HepG2 (cell line): Measurements from ENCODE around the gene ACOT6. TPM values are rescaled to one million over a fixed set of nuclear protein-coding genes. Genes with fewer than 3 reads are reported as not detected.
"Not testable (repeated sequence)": the region's sequence is repeated elsewhere in the genome, so short reads cannot be mapped to it uniquely, and the experiment has no call there.

Experiments used
- ATAC-seq: fragments of 200-7000 bp; cut with Tn5 transposase; 3 replicates; pipeline ENCODE4 v1.9.1; 2020; ENCODE audit warnings: mild to moderate bottlenecking, moderate library complexity
- BruUV-seq: library from RNA; stranded (reverse); fragments of 400-500 nt; replicated peaks from 2 replicates; lab custom pipeline; 2021; lab: Mats Ljungman, UMichigan
- CTCF ChIA-PET: fragments of 300-600 bp; formaldehyde crosslinking; extraction: SDS; loops from one replicate; lab custom pipeline; 2021; ENCODE audit warnings: low total read pairs, inconsistent platforms, low intra/inter-chr PET ratio; lab: Yijun Ruan, JAX
- POLR2A ChIA-PET: fragments of 350-600 bp; sonication (Branson Sonifier 250); formaldehyde crosslinking; loops from one replicate; lab custom pipeline; 2020; ENCODE audit warnings: antibody characterized with exemption, inconsistent platforms; lab: Yijun Ruan, JAX
- DNase-seq: peaks from one replicate; pipeline ENCODE4 v3.0.0-alpha.2; 2015; ENCODE audit warnings: low spot score
- FAIRE-seq: peaks from 3 replicates; lab custom pipeline; 2011; peaks lifted over from hg19 to GRCh38; lab: Jason Lieb, UNC
- H2AFZ ChIP-seq: one replicate; pipeline ENCODE4 v1.6.1; 2011; ENCODE audit warnings: low read length, inconsistent platforms
- H3K27ac ChIP-seq: fragments of 300-600 bp; 3 replicates; pipeline ENCODE4 v1.8.0; 2011; ENCODE audit warnings: mixed run types, mild to moderate bottlenecking, mixed read lengths, low read length, inconsistent platforms; ENCODE audit not compliant: insufficient read depth; ENCODE audit errors: extremely low read length
- H3K27me3 ChIP-seq, 2 experiments: fragments of 200-600 bp in 1 of 2; 2 replicates in 1 of 2; 3 replicates in 1 of 2; pipeline versions ENCODE4 v1.6.0 to v1.8.0; 2011; ENCODE audit warnings: low read length in 2 of 2, mild to moderate bottlenecking in 2 of 2, moderate library complexity in 2 of 2, inconsistent platforms in 1 of 2; ENCODE audit not compliant: insufficient read depth in 2 of 2, control insufficient read depth in 1 of 2
- H3K36me3 ChIP-seq, 2 experiments: fragments of 200-600 bp in 1 of 2; replicated peaks in 1 of 2; 2 replicates in 1 of 2; 3 replicates in 1 of 2; pipeline versions ENCODE4 v1.5.1 to v1.8.0; 2011; ENCODE audit warnings: low read length in 2 of 2, inconsistent platforms in 1 of 2; ENCODE audit not compliant: insufficient read depth in 2 of 2, control insufficient read depth in 1 of 2
- H3K4me1 ChIP-seq: 2 replicates; pipeline ENCODE4 v1.5.1; 2012; ENCODE audit warnings: low read length, inconsistent platforms; ENCODE audit not compliant: insufficient read depth
- H3K4me2 ChIP-seq: 2 replicates; pipeline ENCODE4 v1.6.0; 2011; ENCODE audit warnings: low read depth, low read length, inconsistent platforms
- H3K4me3 ChIP-seq, 3 experiments: fragments of 200-600 bp in 1 of 3; sonication (generic), shearing (Covaris generic) in 1 of 3; replicated peaks in 1 of 3; 2 replicates each; pipeline ENCODE4 v1.5.1; 2011 to 2016; ENCODE audit warnings: low read length in 3 of 3, inconsistent platforms in 2 of 3, low read depth in 2 of 3, mild to moderate bottlenecking in 2 of 3, control low read depth in 1 of 3, mixed read lengths in 1 of 3; ENCODE audit not compliant: insufficient read depth in 1 of 3
- H3K79me2 ChIP-seq: one replicate; pipeline ENCODE4 v1.6.1; 2011; ENCODE audit warnings: low read length, inconsistent platforms; ENCODE audit not compliant: insufficient read depth
- H3K9ac ChIP-seq: 2 replicates; pipeline ENCODE4 v1.6.0; 2011; ENCODE audit warnings: mild to moderate bottlenecking, low read depth, low read length, inconsistent platforms; ENCODE audit not compliant: insufficient read depth
- H3K9me3 ChIP-seq: 2 replicates; pipeline ENCODE4 v1.5.1; 2012; ENCODE audit warnings: mild to moderate bottlenecking, low read length
- H4K20me1 ChIP-seq: 2 replicates; pipeline ENCODE4 v1.6.0; 2011; ENCODE audit warnings: inconsistent platforms, mild to moderate bottlenecking, low read length, moderate library complexity; ENCODE audit not compliant: insufficient read depth
- RBM39 ChIP-seq: fragments of 200-400 bp; formaldehyde crosslinking; IDR thresholded peaks from one replicate; pipeline ENCODE4 v1.6.1; 2018; ENCODE audit warnings: antibody characterized with exemption, mild to moderate bottlenecking, low read depth, low read length; ENCODE audit not compliant: poor library complexity, severe bottlenecking
- RERE ChIP-seq: IDR thresholded peaks from 2 replicates; pipeline ENCODE4 v1.6.1; 2016; ENCODE audit warnings: low read depth, missing genetic modification reagents, missing compliant biosample characterization
- WGBS: methylation state at CpG from one replicate; pipeline ENCODE4 v1.1.6; 2017; ENCODE audit warnings: low lambda C conversion rate; 5-methylcytosine and 5-hydroxymethylcytosine counted together
- in situ Hi-C: cut with HindIII; loops from 2 replicates; pipeline ENCODE4 v1.10.0; 2017; ENCODE audit warnings: low pct_unique_long_range_greater_than_20kb; ENCODE audit not compliant: extremely low pct_ligation_motif_present
- intact Hi-C: fragments of 100-400 bp; cut with micrococcal nuclease; formaldehyde crosslinking; loops from one replicate; pipeline ENCODE4 v1.10.0; 2022; ENCODE audit not compliant: unreplicated experiment
- polyA plus RNA-seq, 8 experiments: library from polyadenylated mRNA; depleted of rRNA in 3 of 8; stranded (reverse) in 7 of 8; unstranded in 1 of 8; fragments of >200 nt; fragmentation: Illumina TruSeq in 4 of 8; extraction: Trizol in 4 of 8; gene quantifications; 2 replicates each; pipeline versions ENCODE4 v1.2.1 to v1.2.3, GENCODE V29; 2011 to 2016; ENCODE audit warnings: low read depth in 4 of 8, missing spikeins in 1 of 8, mixed read lengths in 1 of 8; ENCODE audit not compliant: insufficient read depth in 1 of 8
- total RNA-seq, 5 experiments: library from RNA; depleted of rRNA; stranded (reverse); fragments of >200 nt; fragmentation: Illumina TruSeq; extraction: Trizol; gene quantifications; 2 replicates each; pipeline ENCODE4 v1.2.3, GENCODE V29; 2016; ENCODE audit warnings: low read depth in 1 of 5
- TF ChIP-seq, protein P1 (sequence below): sonication (generic); formaldehyde crosslinking; IDR thresholded peaks from one replicate; pipeline ENCODE4 v1.5.1; 2020; ENCODE audit warnings: mild to moderate bottlenecking, missing genetic modification reagents; ENCODE audit errors: not compliant biosample characterization
- TF ChIP-seq, protein P2 (sequence below): sonication (generic); formaldehyde crosslinking; IDR thresholded peaks from 2 replicates; pipeline ENCODE4 v1.4.0; 2020; ENCODE audit warnings: mild to moderate bottlenecking, missing genetic modification reagents

ACOT6 gene
- total and polyA plus RNA-seq, 2 of the 13 experiments (the other 11 are each of a cell fraction or from before 2014, with no cell fraction given), result 0.15 to 0.27 TPM

GRCh38 chr14:73589116-73589515, 23.2 kb upstream of the ACOT6 start (continued):
- TF ChIP-seq, protein P1, sequence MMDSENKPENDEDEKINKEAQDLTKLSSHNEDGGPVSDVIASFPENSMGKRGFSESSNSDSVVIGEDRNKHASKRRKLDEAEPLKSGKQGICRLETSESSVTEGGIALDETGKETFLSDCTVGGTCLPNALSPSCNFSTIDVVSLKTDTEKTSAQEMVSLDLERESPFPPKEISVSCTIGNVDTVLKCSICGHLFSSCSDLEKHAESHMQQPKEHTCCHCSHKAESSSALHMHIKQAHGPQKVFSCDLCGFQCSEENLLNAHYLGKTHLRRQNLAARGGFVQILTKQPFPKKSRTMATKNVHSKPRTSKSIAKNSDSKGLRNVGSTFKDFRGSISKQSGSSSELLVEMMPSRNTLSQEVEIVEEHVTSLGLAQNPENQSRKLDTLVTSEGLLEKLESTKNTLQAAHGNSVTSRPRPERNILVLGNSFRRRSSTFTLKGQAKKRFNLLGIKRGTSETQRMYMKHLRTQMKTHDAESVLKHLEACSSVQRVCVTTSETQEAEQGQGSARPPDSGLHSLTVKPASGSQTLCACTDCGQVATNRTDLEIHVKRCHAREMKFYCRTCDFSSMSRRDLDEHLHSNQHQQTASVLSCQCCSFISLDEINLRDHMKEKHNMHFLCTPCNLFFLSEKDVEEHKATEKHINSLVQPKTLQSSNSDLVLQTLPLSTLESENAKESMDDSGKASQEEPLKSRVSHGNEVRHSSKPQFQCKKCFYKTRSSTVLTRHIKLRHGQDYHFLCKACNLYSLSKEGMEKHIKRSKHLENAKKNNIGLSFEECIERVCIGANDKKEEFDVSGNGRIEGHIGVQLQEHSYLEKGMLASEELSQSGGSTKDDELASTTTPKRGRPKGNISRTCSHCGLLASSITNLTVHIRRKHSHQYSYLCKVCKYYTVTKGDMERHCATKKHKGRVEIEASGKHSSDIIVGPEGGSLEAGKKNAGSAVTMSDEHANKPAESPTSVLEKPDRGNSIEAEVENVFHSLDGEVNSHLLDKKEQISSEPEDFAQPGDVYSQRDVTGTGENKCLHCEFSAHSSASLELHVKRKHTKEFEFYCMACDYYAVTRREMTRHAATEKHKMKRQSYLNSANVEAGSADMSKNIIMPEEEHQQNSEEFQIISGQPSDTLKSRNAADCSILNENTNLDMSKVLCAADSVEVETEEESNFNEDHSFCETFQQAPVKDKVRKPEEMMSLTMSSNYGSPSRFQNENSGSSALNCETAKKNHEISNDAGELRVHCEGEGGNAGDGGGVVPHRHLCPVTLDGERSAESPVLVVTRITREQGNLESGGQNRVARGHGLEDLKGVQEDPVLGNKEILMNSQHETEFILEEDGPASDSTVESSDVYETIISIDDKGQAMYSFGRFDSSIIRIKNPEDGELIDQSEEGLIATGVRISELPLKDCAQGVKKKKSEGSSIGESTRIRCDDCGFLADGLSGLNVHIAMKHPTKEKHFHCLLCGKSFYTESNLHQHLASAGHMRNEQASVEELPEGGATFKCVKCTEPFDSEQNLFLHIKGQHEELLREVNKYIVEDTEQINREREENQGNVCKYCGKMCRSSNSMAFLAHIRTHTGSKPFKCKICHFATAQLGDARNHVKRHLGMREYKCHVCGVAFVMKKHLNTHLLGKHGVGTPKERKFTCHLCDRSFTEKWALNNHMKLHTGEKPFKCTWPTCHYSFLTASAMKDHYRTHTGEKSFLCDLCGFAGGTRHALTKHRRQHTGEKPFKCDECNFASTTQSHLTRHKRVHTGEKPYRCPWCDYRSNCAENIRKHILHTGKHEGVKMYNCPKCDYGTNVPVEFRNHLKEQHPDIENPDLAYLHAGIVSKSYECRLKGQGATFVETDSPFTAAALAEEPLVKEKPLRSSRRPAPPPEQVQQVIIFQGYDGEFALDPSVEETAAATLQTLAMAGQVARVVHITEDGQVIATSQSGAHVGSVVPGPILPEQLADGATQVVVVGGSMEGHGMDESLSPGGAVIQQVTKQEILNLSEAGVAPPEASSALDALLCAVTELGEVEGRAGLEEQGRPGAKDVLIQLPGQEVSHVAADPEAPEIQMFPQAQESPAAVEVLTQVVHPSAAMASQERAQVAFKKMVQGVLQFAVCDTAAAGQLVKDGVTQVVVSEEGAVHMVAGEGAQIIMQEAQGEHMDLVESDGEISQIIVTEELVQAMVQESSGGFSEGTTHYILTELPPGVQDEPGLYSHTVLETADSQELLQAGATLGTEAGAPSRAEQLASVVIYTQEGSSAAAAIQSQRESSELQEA (CRISPR knock-in tag), result no peak
- TF ChIP-seq RERE (CRISPR knock-in tag), result no peak
- TF ChIP-seq, protein P2, sequence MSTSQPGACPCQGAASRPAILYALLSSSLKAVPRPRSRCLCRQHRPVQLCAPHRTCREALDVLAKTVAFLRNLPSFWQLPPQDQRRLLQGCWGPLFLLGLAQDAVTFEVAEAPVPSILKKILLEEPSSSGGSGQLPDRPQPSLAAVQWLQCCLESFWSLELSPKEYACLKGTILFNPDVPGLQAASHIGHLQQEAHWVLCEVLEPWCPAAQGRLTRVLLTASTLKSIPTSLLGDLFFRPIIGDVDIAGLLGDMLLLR (CRISPR knock-in tag), result no peak
- no peak for TF ChIP-seq RBM39

DNA sequence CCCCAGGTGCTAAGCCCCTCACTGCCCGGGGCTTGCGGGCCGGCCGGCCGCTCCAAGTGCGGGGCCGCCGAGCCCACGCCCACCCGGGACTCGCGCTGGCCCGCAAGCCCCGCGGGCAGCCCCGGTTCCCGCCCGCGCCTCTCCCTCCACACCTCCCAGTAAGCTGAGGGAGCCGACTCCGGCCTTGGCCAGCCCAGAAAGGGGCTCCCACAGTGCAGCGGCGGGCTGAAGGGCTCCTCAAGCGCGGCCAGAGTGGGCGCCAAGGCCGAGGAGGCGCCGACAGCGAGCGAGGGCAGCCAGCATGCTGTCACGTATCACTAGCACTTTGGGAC, 21.7 kb upstream of the ACOT6 start:
- H3K36me3 ChIP-seq, H3K4me1 ChIP-seq, ATAC-seq, FAIRE-seq, H4K20me1 ChIP-seq, in situ Hi-C loops, H3K4me3 ChIP-seq, H2AFZ ChIP-seq, CTCF ChIA-PET, intact Hi-C loops, BruUV-seq, H3K79me2 ChIP-seq, POLR2A ChIA-PET, DNase-seq, H3K27me3 ChIP-seq, H3K9me3 ChIP-seq, H3K4me2 ChIP-seq, H3K9ac ChIP-seq, H3K27ac ChIP-seq: not testable (repeated sequence)
- 92% methylated on average over 13 of the region's 32 CpGs for WGBS
